DND-41 (cell line): ENCODE measurements around the gene AGMO.
"Not testable (repeated sequence)": the region's sequence is repeated elsewhere in the genome, so short reads cannot be mapped to it uniquely, and the experiment has no call there.

Source experiments
- ATAC-seq: fragments of 200-7000 bp; cut with Tn5 transposase; 3 replicates; pipeline ENCODE4 v1.9.1; 2021; ENCODE audit warnings: low read depth; ENCODE audit not compliant: insufficient read depth
- DNase-seq: peaks from one replicate; pipeline ENCODE4 v3.0.0-alpha.2; 2020
- H2AFZ ChIP-seq: 2 replicates; pipeline ENCODE4 v1.6.0; 2012; ENCODE audit warnings: low read depth, low read length
- H3K27ac ChIP-seq: 2 replicates; pipeline ENCODE4 v1.5.1; 2012; ENCODE audit warnings: low read length, inconsistent platforms
- H3K27me3 ChIP-seq: fragments of 200-600 bp; sonication (generic); 2 replicates; pipeline ENCODE4 v1.6.0; 2012; ENCODE audit warnings: low read length, mild to moderate bottlenecking, inconsistent platforms; ENCODE audit not compliant: insufficient read depth, poor library complexity
- H3K36me3 ChIP-seq: 2 replicates; pipeline ENCODE4 v1.5.1; 2012; ENCODE audit warnings: low read length, inconsistent platforms; ENCODE audit not compliant: insufficient read depth
- H3K4me1 ChIP-seq: 2 replicates; pipeline ENCODE4 v1.5.1; 2012; ENCODE audit warnings: mild to moderate bottlenecking, low read length; ENCODE audit not compliant: insufficient read depth
- H3K4me2 ChIP-seq: 2 replicates; pipeline ENCODE4 v1.6.0; 2012; ENCODE audit warnings: mild to moderate bottlenecking, moderate library complexity, low read length, inconsistent platforms; ENCODE audit not compliant: insufficient read depth
- H3K4me3 ChIP-seq, 2 experiments: fragments of 200-600 bp in 1 of 2; shearing (Covaris generic) in 1 of 2; 2 replicates each; pipeline ENCODE4 v1.5.1; 2012 to 2016; ENCODE audit warnings: inconsistent platforms in 2 of 2, low read length in 2 of 2, mild to moderate bottlenecking in 2 of 2, low read depth in 1 of 2, moderate library complexity in 1 of 2
- H3K79me2 ChIP-seq: 2 replicates; pipeline ENCODE4 v1.6.0; 2012; ENCODE audit warnings: low read length, inconsistent platforms; ENCODE audit not compliant: insufficient read depth
- H3K9ac ChIP-seq: 2 replicates; pipeline ENCODE4 v1.6.0; 2012; ENCODE audit warnings: low read depth, mild to moderate bottlenecking, inconsistent platforms, low read length, moderate library complexity
- H3K9me3 ChIP-seq: 2 replicates; pipeline ENCODE4 v1.5.1; 2012; ENCODE audit warnings: low read length, moderate library complexity, mild to moderate bottlenecking, inconsistent platforms; ENCODE audit not compliant: insufficient read depth, severe bottlenecking
- H4K20me1 ChIP-seq: 2 replicates; pipeline ENCODE4 v1.6.0; 2012; ENCODE audit warnings: low read length; ENCODE audit not compliant: insufficient read depth
- CTCF ChIP-seq: IDR thresholded peaks from 2 replicates; pipeline ENCODE4 v1.5.1; 2012; ENCODE audit warnings: borderline replicate concordance, low read length, moderate library complexity, mild to moderate bottlenecking; ENCODE audit not compliant: poor library complexity, severe bottlenecking; ENCODE audit errors: extremely low read depth
- EZH2 ChIP-seq: IDR thresholded peaks from 3 replicates; pipeline ENCODE4 v1.6.1; 2012; ENCODE audit warnings: borderline replicate concordance, low read depth, mild to moderate bottlenecking, moderate library complexity, low read length, inconsistent platforms; ENCODE audit not compliant: severe bottlenecking

AGMO gene

GRCh38 chr7:15554744-15555143 is 7.1 kb downstream of the AGMO start:
- no peak overlapping the region for H3K4me3 ChIP-seq
- ATAC-seq (no peak), DNase-seq (no peak)
- H4K20me1 ChIP-seq = no peaks in the 10 kb centered on the region
- H3K4me2 ChIP-seq = no peak overlapping the region
- no peak overlapping the region for H3K9ac ChIP-seq
- H3K27me3 ChIP-seq = no peaks in the 10 kb centered on the region
- no peaks in the 10 kb centered on the region for H3K9me3 ChIP-seq
- H3K36me3 ChIP-seq = no peaks in the 10 kb centered on the region
- TF ChIP-seq CTCF (no peak), EZH2 (no peak)
- no peak overlapping the region for H3K27ac ChIP-seq
- no peaks in the 10 kb centered on the region for H3K79me2 ChIP-seq
- H2AFZ ChIP-seq = no peak overlapping the region
- no peaks in the 10 kb centered on the region for H3K4me1 ChIP-seq

- H3K4me3 ChIP-seq = no peak overlapping the region
- no peaks in the 10 kb centered on the region for H3K27me3 ChIP-seq
- H3K9me3 ChIP-seq = no peaks in the 10 kb centered on the region
- H2AFZ ChIP-seq = no peak overlapping the region
- no peaks in the 10 kb centered on the region for H3K36me3 ChIP-seq
- no peak overlapping the region for H3K9ac ChIP-seq
- TF ChIP-seq EZH2 = no peak
- TF ChIP-seq CTCF = no peak
- DNase-seq (no peak), ATAC-seq (no peak)
- H3K79me2 ChIP-seq = no peaks in the 10 kb centered on the region
- H3K27ac ChIP-seq = no peak overlapping the region
- H3K4me1 ChIP-seq = no peaks in the 10 kb centered on the region
- no peak overlapping the region for H3K4me2 ChIP-seq
- no peaks in the 10 kb centered on the region for H4K20me1 ChIP-seq
Measured at GRCh38 chr7:15554081-15554480, 7.7 kb downstream of the AGMO start.

GRCh38 chr7:15547320-15547719 is 14.5 kb downstream of the AGMO start:
- H4K20me1 ChIP-seq, H3K36me3 ChIP-seq, H3K4me1 ChIP-seq, H3K4me2 ChIP-seq, H3K27me3 ChIP-seq, H2AFZ ChIP-seq, DNase-seq, H3K9ac ChIP-seq, H3K79me2 ChIP-seq, H3K4me3 ChIP-seq, ATAC-seq, H3K27ac ChIP-seq, H3K9me3 ChIP-seq: not testable (repeated sequence)

GRCh38 chr7:15546272-15546792 is 15.5 kb downstream of the AGMO start:
- TF ChIP-seq EZH2 (no peak), CTCF (no peak)
- H3K4me3 ChIP-seq = no peak overlapping the region
- H3K9me3 ChIP-seq = no peaks in the 10 kb centered on the region
- no peaks in the 10 kb centered on the region for H3K27me3 ChIP-seq
- no peaks in the 10 kb centered on the region for H3K4me1 ChIP-seq
- no peak overlapping the region for H3K9ac ChIP-seq
- no peaks in the 10 kb centered on the region for H3K79me2 ChIP-seq
- DNase-seq (no peak), ATAC-seq (no peak)
- H3K4me2 ChIP-seq = no peak overlapping the region
- no peak overlapping the region for H3K27ac ChIP-seq
- no peaks in the 10 kb centered on the region for H4K20me1 ChIP-seq
- no peaks in the 10 kb centered on the region for H3K36me3 ChIP-seq
- no peak overlapping the region for H2AFZ ChIP-seq
